KMS-11 (cell line): Measurements from ENCODE around the gene ELK3.

Experiments
- H2AFZ ChIP-seq: fragments of 200-600 bp; sonication (generic); 2 replicates; pipeline ENCODE4 v1.6.1; 2016; ENCODE audit warnings: antibody characterized with exemption, mixed run types, low read depth
- H3K27ac ChIP-seq: fragments of 200-600 bp; sonication (generic); 2 replicates; pipeline ENCODE4 v1.6.1; 2016; ENCODE audit warnings: mild to moderate bottlenecking, mixed run types
- H3K27me3 ChIP-seq: fragments of 200-600 bp; sonication (generic); 2 replicates; pipeline ENCODE4 v1.6.1; 2017; ENCODE audit warnings: mild to moderate bottlenecking, low read depth, mixed run types, moderate library complexity; ENCODE audit not compliant: insufficient read depth
- H3K36me3 ChIP-seq: fragments of 200-600 bp; sonication (generic); 2 replicates; pipeline ENCODE4 v1.6.1; 2017; ENCODE audit warnings: mild to moderate bottlenecking, mixed run types; ENCODE audit not compliant: insufficient read depth
- H3K4me1 ChIP-seq: fragments of 200-600 bp; sonication (generic); 2 replicates; pipeline ENCODE4 v1.6.1; 2016; ENCODE audit warnings: mild to moderate bottlenecking, low read depth, mixed run types; ENCODE audit not compliant: poor library complexity, severe bottlenecking
- H3K4me2 ChIP-seq: fragments of 200-600 bp; sonication (generic); 2 replicates; pipeline ENCODE4 v1.7.0; 2016; ENCODE audit warnings: mild to moderate bottlenecking, mixed run types
- H3K4me3 ChIP-seq: fragments of 200-600 bp; sonication (generic); IDR thresholded peaks from 2 replicates; pipeline ENCODE4 v1.6.1; 2017; ENCODE audit warnings: low read depth, low read length, mixed read lengths; ENCODE audit not compliant: insufficient read depth
- H3K79me2 ChIP-seq: fragments of 200-600 bp; sonication (generic); 2 replicates; pipeline ENCODE4 v1.6.1; 2016; ENCODE audit warnings: low read depth, mixed run types; ENCODE audit not compliant: insufficient read depth
- H3K9ac ChIP-seq: fragments of 200-600 bp; sonication (generic); 2 replicates; pipeline ENCODE4 v1.6.1; 2016; ENCODE audit warnings: mild to moderate bottlenecking, mixed run types
- H4K20me1 ChIP-seq: fragments of 200-600 bp; sonication (generic); 2 replicates; pipeline ENCODE4 v1.6.1; 2016; ENCODE audit warnings: mild to moderate bottlenecking, mixed run types; ENCODE audit not compliant: insufficient read depth
- TF ChIP-seq, protein P1 (sequence below): fragments of 200-600 bp; sonication (generic); conservative IDR thresholded peaks from 2 replicates; pipeline ENCODE4 v1.6.1; 2017; ENCODE audit warnings: low read depth, mild to moderate bottlenecking, antibody characterized with exemption, low read length, moderate library complexity, mixed read lengths

ELK3 gene

DNA sequence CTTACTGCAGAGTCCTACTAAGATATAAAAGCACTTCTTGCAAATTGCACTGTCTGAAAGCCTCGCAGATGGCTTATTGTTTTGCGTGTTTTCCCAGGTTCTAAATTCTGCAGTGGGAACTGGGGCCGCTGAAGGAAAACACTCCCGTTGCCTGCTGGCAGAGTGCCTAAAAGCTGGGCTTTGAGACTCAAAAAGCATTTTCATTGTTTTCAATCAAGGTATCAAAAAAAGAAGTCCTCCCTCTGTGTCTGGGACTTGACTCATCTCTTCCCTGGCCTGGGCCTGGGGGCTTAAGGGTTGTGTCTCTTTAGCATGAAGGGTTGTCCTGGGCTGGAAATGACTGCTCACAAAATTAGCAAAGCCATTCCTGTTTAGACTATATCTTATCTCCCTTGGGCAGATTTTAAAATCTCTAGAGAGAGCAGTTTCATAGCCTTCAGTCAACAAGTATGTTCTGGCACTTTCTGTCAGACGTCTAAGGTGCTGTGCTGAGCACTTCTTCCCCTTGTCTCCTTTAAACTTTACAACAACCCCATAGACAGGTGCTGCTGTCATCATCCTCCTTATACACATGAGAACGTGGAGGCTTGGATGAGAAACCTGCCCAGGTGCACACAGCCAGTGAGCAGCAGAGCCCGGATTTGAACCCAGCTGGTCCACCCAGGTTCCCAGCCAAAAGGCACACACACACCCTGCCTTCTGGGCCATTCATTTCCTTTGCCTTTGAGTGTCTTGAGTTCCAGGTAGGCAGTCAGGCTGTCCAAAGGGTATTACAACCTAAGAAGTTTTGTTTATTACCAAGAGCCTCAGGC is 31.1 kb downstream of the ELK3 start:
- no peaks in the 10 kb centered on the region for H4K20me1 ChIP-seq

DNA sequence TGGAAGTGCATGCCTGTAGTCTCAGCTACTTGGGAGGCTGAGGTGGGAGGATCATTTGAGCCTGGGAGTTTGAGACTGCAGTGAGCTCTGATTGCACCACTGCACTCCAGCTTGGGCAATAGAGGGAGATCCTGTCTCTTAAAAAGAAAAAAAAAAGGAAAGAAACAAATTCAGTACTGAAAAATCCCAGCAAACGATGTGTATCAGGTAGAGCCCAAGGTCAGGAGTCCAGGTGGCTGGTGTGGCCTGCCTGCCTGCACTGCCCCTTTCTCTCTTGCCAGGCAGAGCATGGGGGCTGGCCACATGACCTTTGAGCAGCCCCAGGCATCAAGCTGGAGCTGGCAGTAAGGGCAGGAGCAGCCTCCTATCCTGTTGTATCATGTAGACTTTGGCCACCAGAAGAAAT is 31.8 kb downstream of the ELK3 start:
- H3K27me3 ChIP-seq: no peaks in the 10 kb centered on the region
- peaks cover 6% of the 10 kb centered on the region; the same call in 1 of the 2 replicates for H3K79me2 ChIP-seq
- H3K27ac ChIP-seq: no peak overlapping the region
- H3K4me3 ChIP-seq: no peak overlapping the region
- TF ChIP-seq, protein P1, sequence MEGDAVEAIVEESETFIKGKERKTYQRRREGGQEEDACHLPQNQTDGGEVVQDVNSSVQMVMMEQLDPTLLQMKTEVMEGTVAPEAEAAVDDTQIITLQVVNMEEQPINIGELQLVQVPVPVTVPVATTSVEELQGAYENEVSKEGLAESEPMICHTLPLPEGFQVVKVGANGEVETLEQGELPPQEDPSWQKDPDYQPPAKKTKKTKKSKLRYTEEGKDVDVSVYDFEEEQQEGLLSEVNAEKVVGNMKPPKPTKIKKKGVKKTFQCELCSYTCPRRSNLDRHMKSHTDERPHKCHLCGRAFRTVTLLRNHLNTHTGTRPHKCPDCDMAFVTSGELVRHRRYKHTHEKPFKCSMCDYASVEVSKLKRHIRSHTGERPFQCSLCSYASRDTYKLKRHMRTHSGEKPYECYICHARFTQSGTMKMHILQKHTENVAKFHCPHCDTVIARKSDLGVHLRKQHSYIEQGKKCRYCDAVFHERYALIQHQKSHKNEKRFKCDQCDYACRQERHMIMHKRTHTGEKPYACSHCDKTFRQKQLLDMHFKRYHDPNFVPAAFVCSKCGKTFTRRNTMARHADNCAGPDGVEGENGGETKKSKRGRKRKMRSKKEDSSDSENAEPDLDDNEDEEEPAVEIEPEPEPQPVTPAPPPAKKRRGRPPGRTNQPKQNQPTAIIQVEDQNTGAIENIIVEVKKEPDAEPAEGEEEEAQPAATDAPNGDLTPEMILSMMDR: no peak
- no peak overlapping the region for H2AFZ ChIP-seq
- H3K4me1 ChIP-seq: no peaks in the 10 kb centered on the region
- H3K36me3 ChIP-seq: no peaks in the 10 kb centered on the region
- H3K4me2 ChIP-seq: no peak overlapping the region
- no peaks in the 10 kb centered on the region for H4K20me1 ChIP-seq
- H3K9ac ChIP-seq: no peak overlapping the region

More for the DNA sequence above, 31.1 kb downstream of the ELK3 start:
- Histone ChIP-seq H3K4me2 (no peak overlapping the region), H3K27ac (no peak overlapping the region), H3K79me2 (peaks cover 8% of the 10 kb centered on the region; the same call in 1 of the 2 replicates), H3K9ac (no peak overlapping the region), H2AFZ (no peak overlapping the region), H3K36me3 (no peaks in the 10 kb centered on the region), H3K4me1 (no peaks in the 10 kb centered on the region), H3K4me3 (no peak overlapping the region), H3K27me3 (no peaks in the 10 kb centered on the region)
- TF ChIP-seq, protein P1: no peak

DNA sequence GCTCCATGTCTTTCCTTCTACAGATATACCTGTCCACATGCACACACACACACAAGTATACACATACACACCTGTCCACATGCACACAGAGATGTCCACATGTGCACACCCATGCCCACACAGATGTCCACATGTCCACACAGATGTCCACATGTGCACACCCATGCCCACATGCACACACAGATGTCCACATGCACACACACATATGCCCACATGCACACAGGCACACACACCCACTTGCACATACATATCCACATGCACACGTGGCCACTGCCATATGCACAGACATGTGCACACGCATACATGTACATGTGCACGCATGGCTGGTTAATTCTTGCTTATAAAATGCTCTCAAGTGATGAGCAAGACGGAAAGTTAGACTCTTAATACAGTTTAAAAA is 32.2 kb downstream of the ELK3 start:
- peaks cover 2% of the 10 kb centered on the region; the same call in 1 of the 2 replicates for H3K79me2 ChIP-seq
- no peaks in the 10 kb centered on the region for H4K20me1 ChIP-seq
- no peaks in the 10 kb centered on the region for H3K36me3 ChIP-seq
- H3K4me2 ChIP-seq: no peak overlapping the region
- H2AFZ ChIP-seq: no peak overlapping the region
- TF ChIP-seq, protein P1: no peak
- no peaks in the 10 kb centered on the region for H3K27me3 ChIP-seq
- H3K4me3 ChIP-seq: no peak overlapping the region
- no peak overlapping the region for H3K9ac ChIP-seq
- H3K27ac ChIP-seq: no peak overlapping the region
- no peaks in the 10 kb centered on the region for H3K4me1 ChIP-seq

DNA sequence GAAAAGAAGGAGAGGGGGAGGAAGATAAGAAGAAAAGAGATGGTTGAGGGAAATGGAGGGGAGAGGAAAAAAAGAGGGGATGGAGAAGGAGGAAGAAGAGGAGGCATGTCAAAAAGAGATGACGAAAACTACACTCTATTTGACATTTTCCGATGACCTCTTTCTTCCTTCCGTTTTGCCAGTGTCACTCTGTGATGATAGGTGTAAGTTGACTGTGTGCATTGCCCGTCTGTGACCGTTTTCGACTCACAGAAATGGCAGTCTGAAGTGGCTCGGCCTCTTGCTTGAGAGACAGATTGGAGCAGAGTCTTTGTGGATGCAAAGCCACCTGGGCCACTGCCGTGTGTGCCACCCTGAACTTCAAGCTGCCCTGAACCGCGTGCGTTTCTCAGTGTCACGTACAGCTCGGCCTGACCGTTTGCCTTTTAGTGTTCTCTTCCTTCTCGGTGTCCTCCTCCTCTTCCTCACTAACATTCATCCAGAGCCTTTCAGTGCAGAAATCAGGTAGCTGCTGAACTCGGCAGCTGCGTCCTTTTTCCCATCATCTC is 32.7 kb downstream of the ELK3 start:
- Histone ChIP-seq H3K9ac (no peak overlapping the region), H3K79me2 (peaks cover 2% of the 10 kb centered on the region; the same call in 1 of the 2 replicates), H2AFZ (no peak overlapping the region), H3K27ac (no peak overlapping the region), H3K4me3 (no peak overlapping the region), H3K4me2 (no peak overlapping the region), H3K36me3 (no peaks in the 10 kb centered on the region), H4K20me1 (no peaks in the 10 kb centered on the region), H3K27me3 (no peaks in the 10 kb centered on the region), H3K4me1 (no peaks in the 10 kb centered on the region)
- TF ChIP-seq, protein P1: no peak
